HepG2 (cell line): ENCODE data around the gene KCND3. TPM values are rescaled to one million over a fixed set of nuclear protein-coding genes. Genes with fewer than 3 reads are reported as not detected.

ENCODE experiments used
- ATAC-seq: fragments of 200-7000 bp; cut with Tn5 transposase; 3 replicates; pipeline ENCODE4 v1.9.1; 2020; ENCODE audit warnings: mild to moderate bottlenecking, moderate library complexity
- BruUV-seq: library from RNA; stranded (reverse); fragments of 400-500 nt; replicated peaks from 2 replicates; lab custom pipeline; 2021; lab: Mats Ljungman, UMichigan
- CTCF ChIA-PET: fragments of 300-600 bp; formaldehyde crosslinking; extraction: SDS; loops from one replicate; lab custom pipeline; 2021; ENCODE audit warnings: low total read pairs, inconsistent platforms, low intra/inter-chr PET ratio; lab: Yijun Ruan, JAX
- POLR2A ChIA-PET: fragments of 350-600 bp; sonication (Branson Sonifier 250); formaldehyde crosslinking; loops from one replicate; lab custom pipeline; 2020; ENCODE audit warnings: antibody characterized with exemption, inconsistent platforms; lab: Yijun Ruan, JAX
- DNase-seq: peaks from one replicate; pipeline ENCODE4 v3.0.0-alpha.2; 2015; ENCODE audit warnings: low spot score
- FAIRE-seq: peaks from 3 replicates; lab custom pipeline; 2011; peaks lifted over from hg19 to GRCh38; lab: Jason Lieb, UNC
- H2AFZ ChIP-seq: one replicate; pipeline ENCODE4 v1.6.1; 2011; ENCODE audit warnings: low read length, inconsistent platforms
- H3K27ac ChIP-seq: fragments of 300-600 bp; 3 replicates; pipeline ENCODE4 v1.8.0; 2011; ENCODE audit warnings: mixed run types, mild to moderate bottlenecking, mixed read lengths, low read length, inconsistent platforms; ENCODE audit not compliant: insufficient read depth; ENCODE audit errors: extremely low read length
- H3K27me3 ChIP-seq, 2 experiments: fragments of 200-600 bp in 1 of 2; 2 replicates in 1 of 2; 3 replicates in 1 of 2; pipeline versions ENCODE4 v1.6.0 to v1.8.0; 2011; ENCODE audit warnings: low read length in 2 of 2, mild to moderate bottlenecking in 2 of 2, moderate library complexity in 2 of 2, inconsistent platforms in 1 of 2; ENCODE audit not compliant: insufficient read depth in 2 of 2, control insufficient read depth in 1 of 2
- H3K36me3 ChIP-seq, 2 experiments: fragments of 200-600 bp in 1 of 2; replicated peaks in 1 of 2; 2 replicates in 1 of 2; 3 replicates in 1 of 2; pipeline versions ENCODE4 v1.5.1 to v1.8.0; 2011; ENCODE audit warnings: low read length in 2 of 2, inconsistent platforms in 1 of 2; ENCODE audit not compliant: insufficient read depth in 2 of 2, control insufficient read depth in 1 of 2
- H3K4me1 ChIP-seq: 2 replicates; pipeline ENCODE4 v1.5.1; 2012; ENCODE audit warnings: low read length, inconsistent platforms; ENCODE audit not compliant: insufficient read depth
- H3K4me2 ChIP-seq: 2 replicates; pipeline ENCODE4 v1.6.0; 2011; ENCODE audit warnings: low read depth, low read length, inconsistent platforms
- H3K4me3 ChIP-seq, 3 experiments: fragments of 200-600 bp in 1 of 3; sonication (generic), shearing (Covaris generic) in 1 of 3; replicated peaks in 1 of 3; 2 replicates each; pipeline ENCODE4 v1.5.1; 2011 to 2016; ENCODE audit warnings: low read length in 3 of 3, inconsistent platforms in 2 of 3, low read depth in 2 of 3, mild to moderate bottlenecking in 2 of 3, control low read depth in 1 of 3, mixed read lengths in 1 of 3; ENCODE audit not compliant: insufficient read depth in 1 of 3
- H3K79me2 ChIP-seq: one replicate; pipeline ENCODE4 v1.6.1; 2011; ENCODE audit warnings: low read length, inconsistent platforms; ENCODE audit not compliant: insufficient read depth
- H3K9ac ChIP-seq: 2 replicates; pipeline ENCODE4 v1.6.0; 2011; ENCODE audit warnings: mild to moderate bottlenecking, low read depth, low read length, inconsistent platforms; ENCODE audit not compliant: insufficient read depth
- H3K9me3 ChIP-seq: 2 replicates; pipeline ENCODE4 v1.5.1; 2012; ENCODE audit warnings: mild to moderate bottlenecking, low read length
- H4K20me1 ChIP-seq: 2 replicates; pipeline ENCODE4 v1.6.0; 2011; ENCODE audit warnings: inconsistent platforms, mild to moderate bottlenecking, low read length, moderate library complexity; ENCODE audit not compliant: insufficient read depth
- FOXK2 ChIP-seq: fragments of 450-650 bp; IDR thresholded peaks from 2 replicates; pipeline ENCODE4 v1.6.1; 2016
- HOXA9 ChIP-seq: sonication (generic); formaldehyde crosslinking; IDR thresholded peaks from 2 replicates; pipeline ENCODE4 v1.8.1; 2022; ENCODE audit warnings: missing genetic modification reagents, mild to moderate bottlenecking, moderate library complexity, borderline replicate concordance
- MBNL3 ChIP-seq: fragments of 250-450 bp; sonication (Bioruptor Pico); conservative IDR thresholded peaks from 2 replicates; pipeline ENCODE4 v1.8.0; 2022; ENCODE audit warnings: mild to moderate bottlenecking, inconsistent platforms
- PCBP1 ChIP-seq: fragments of 200-400 bp; formaldehyde crosslinking; IDR thresholded peaks from 2 replicates; pipeline ENCODE4 v1.6.1; 2017; ENCODE audit warnings: mild to moderate bottlenecking, low read depth, low read length, borderline replicate concordance
- PLRG1 ChIP-seq: fragments of 450-650 bp; conservative IDR thresholded peaks from 2 replicates; pipeline ENCODE4 v1.6.1; 2016
- SPEN ChIP-seq: sonication (generic); formaldehyde crosslinking; IDR thresholded peaks from 2 replicates; pipeline ENCODE4 v1.5.1; 2020; ENCODE audit warnings: low read depth, mild to moderate bottlenecking, missing genetic modification reagents
- ZFP62 ChIP-seq: sonication (generic); formaldehyde crosslinking; IDR thresholded peaks from 2 replicates; pipeline ENCODE4 v1.4.0; 2020; ENCODE audit warnings: missing genetic modification reagents
- ZNF207 ChIP-seq: fragments of 450-650 bp; IDR thresholded peaks from 2 replicates; pipeline ENCODE4 v1.6.1; 2016; ENCODE audit warnings: antibody characterized with exemption, borderline replicate concordance
- ZNF282 ChIP-seq: fragments of 450-650 bp; IDR thresholded peaks from 2 replicates; pipeline ENCODE4 v1.6.1; 2018; ENCODE audit not compliant: partially characterized antibody
- ZNF333 ChIP-seq: sonication (generic); formaldehyde crosslinking; IDR thresholded peaks from 2 replicates; pipeline ENCODE4 v1.4.0; 2020; ENCODE audit warnings: mild to moderate bottlenecking, missing genetic modification reagents, borderline replicate concordance
- ZNF343 ChIP-seq: sonication (generic); formaldehyde crosslinking; IDR thresholded peaks from 2 replicates; pipeline ENCODE4 v1.4.0; 2020; ENCODE audit warnings: mild to moderate bottlenecking, missing genetic modification reagents
- ZNF496 ChIP-seq: sonication (generic); formaldehyde crosslinking; IDR thresholded peaks from 2 replicates; pipeline ENCODE4 v1.8.1; 2023; ENCODE audit warnings: mild to moderate bottlenecking, moderate library complexity, missing genetic modification reagents; ENCODE audit not compliant: insufficient replicate concordance
- ZNF629 ChIP-seq: sonication (generic); formaldehyde crosslinking; conservative IDR thresholded peaks from 2 replicates; pipeline ENCODE4 v1.5.0; 2020; ENCODE audit warnings: missing genetic modification reagents
- ZNF75D ChIP-seq: sonication (generic); formaldehyde crosslinking; IDR thresholded peaks from 2 replicates; pipeline ENCODE4 v1.8.1; 2023; ENCODE audit warnings: missing genetic modification reagents, mild to moderate bottlenecking, borderline replicate concordance
- WGBS: methylation state at CpG from one replicate; pipeline ENCODE4 v1.1.6; 2017; ENCODE audit warnings: low lambda C conversion rate; 5-methylcytosine and 5-hydroxymethylcytosine counted together
- in situ Hi-C: cut with HindIII; loops from 2 replicates; pipeline ENCODE4 v1.10.0; 2017; ENCODE audit warnings: low pct_unique_long_range_greater_than_20kb; ENCODE audit not compliant: extremely low pct_ligation_motif_present
- intact Hi-C: fragments of 100-400 bp; cut with micrococcal nuclease; formaldehyde crosslinking; loops from one replicate; pipeline ENCODE4 v1.10.0; 2022; ENCODE audit not compliant: unreplicated experiment
- polyA plus RNA-seq, 8 experiments: library from polyadenylated mRNA; depleted of rRNA in 3 of 8; stranded (reverse) in 7 of 8; unstranded in 1 of 8; fragments of >200 nt; fragmentation: Illumina TruSeq in 4 of 8; extraction: Trizol in 4 of 8; gene quantifications; 2 replicates each; pipeline versions ENCODE4 v1.2.1 to v1.2.3, GENCODE V29; 2011 to 2016; ENCODE audit warnings: low read depth in 4 of 8, missing spikeins in 1 of 8, mixed read lengths in 1 of 8; ENCODE audit not compliant: insufficient read depth in 1 of 8
- total RNA-seq, 5 experiments: library from RNA; depleted of rRNA; stranded (reverse); fragments of >200 nt; fragmentation: Illumina TruSeq; extraction: Trizol; gene quantifications; 2 replicates each; pipeline ENCODE4 v1.2.3, GENCODE V29; 2016; ENCODE audit warnings: low read depth in 1 of 5
- TF ChIP-seq, protein P1 (sequence below), 2 experiments: IDR thresholded peaks; 2 replicates each; pipeline ENCODE4 v1.6.1; 2011 to 2012; ENCODE audit warnings: low read length in 2 of 2, borderline replicate concordance in 1 of 2, low read depth in 1 of 2, mild to moderate bottlenecking in 1 of 2, moderate library complexity in 1 of 2
- TF ChIP-seq, protein P2 (sequence below): sonication (generic); formaldehyde crosslinking; IDR thresholded peaks from 2 replicates; pipeline ENCODE4 v1.8.0; 2022; ENCODE audit warnings: low read depth, missing genetic modification reagents

The KCND3 gene
- total and polyA plus RNA-seq, 2 of the 13 experiments (the other 11 are each of a cell fraction or from before 2014, with no cell fraction given), result 0.04 TPM; not detected in 1

- peaks cover 10% of the 10 kb centered on the region; the same call in 1 of the 2 replicates for H3K4me1 ChIP-seq
- H2AFZ ChIP-seq, result no peak overlapping the region
- H3K79me2 ChIP-seq, result no peaks in the 10 kb centered on the region
- FAIRE-seq, result no peak
- no peak overlapping the region for H3K9ac ChIP-seq
- no peaks in the 10 kb centered on the region for H3K9me3 ChIP-seq
- in situ Hi-C loops (no loop called here), intact Hi-C loops (no loop called here)
- 39% methylated on average over 3 of the region's 3 CpGs for WGBS
- ChIA-PET POLR2A (no interaction called here), CTCF (no interaction called here)
- peaks cover 0 to 38% of the 10 kb centered on the region in 2 experiments; a peak in 2 of 5 replicates for H3K27me3 ChIP-seq
- H3K27ac ChIP-seq, result no peak overlapping the region
- DNase-seq, result no peak
- TF ChIP-seq ZNF282 (no peak), HOXA9 (no peak), ZNF207 (no peak), ZNF333 (CRISPR knock-in tag) (no peak), PLRG1 (no peak), ZNF496 (no peak), FOXK2 (no peak), ZNF343 (no peak), SPEN (CRISPR knock-in tag) (no peak), PCBP1 (no peak), ZNF629 (CRISPR knock-in tag) (no peak), ZNF75D (CRISPR knock-in tag) (no peak), MBNL3 (CRISPR knock-in tag) (no peak), ZFP62 (CRISPR knock-in tag) (no peak)
- TF ChIP-seq, protein P1, sequence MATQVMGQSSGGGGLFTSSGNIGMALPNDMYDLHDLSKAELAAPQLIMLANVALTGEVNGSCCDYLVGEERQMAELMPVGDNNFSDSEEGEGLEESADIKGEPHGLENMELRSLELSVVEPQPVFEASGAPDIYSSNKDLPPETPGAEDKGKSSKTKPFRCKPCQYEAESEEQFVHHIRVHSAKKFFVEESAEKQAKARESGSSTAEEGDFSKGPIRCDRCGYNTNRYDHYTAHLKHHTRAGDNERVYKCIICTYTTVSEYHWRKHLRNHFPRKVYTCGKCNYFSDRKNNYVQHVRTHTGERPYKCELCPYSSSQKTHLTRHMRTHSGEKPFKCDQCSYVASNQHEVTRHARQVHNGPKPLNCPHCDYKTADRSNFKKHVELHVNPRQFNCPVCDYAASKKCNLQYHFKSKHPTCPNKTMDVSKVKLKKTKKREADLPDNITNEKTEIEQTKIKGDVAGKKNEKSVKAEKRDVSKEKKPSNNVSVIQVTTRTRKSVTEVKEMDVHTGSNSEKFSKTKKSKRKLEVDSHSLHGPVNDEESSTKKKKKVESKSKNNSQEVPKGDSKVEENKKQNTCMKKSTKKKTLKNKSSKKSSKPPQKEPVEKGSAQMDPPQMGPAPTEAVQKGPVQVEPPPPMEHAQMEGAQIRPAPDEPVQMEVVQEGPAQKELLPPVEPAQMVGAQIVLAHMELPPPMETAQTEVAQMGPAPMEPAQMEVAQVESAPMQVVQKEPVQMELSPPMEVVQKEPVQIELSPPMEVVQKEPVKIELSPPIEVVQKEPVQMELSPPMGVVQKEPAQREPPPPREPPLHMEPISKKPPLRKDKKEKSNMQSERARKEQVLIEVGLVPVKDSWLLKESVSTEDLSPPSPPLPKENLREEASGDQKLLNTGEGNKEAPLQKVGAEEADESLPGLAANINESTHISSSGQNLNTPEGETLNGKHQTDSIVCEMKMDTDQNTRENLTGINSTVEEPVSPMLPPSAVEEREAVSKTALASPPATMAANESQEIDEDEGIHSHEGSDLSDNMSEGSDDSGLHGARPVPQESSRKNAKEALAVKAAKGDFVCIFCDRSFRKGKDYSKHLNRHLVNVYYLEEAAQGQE (IDR thresholded peaks at IDR 0.05; ENCODE audit: borderline replicate concordance in 1 of 2, low read depth in 1 of 2, low read length in 2 of 2), result no peak
- TF ChIP-seq, protein P2, sequence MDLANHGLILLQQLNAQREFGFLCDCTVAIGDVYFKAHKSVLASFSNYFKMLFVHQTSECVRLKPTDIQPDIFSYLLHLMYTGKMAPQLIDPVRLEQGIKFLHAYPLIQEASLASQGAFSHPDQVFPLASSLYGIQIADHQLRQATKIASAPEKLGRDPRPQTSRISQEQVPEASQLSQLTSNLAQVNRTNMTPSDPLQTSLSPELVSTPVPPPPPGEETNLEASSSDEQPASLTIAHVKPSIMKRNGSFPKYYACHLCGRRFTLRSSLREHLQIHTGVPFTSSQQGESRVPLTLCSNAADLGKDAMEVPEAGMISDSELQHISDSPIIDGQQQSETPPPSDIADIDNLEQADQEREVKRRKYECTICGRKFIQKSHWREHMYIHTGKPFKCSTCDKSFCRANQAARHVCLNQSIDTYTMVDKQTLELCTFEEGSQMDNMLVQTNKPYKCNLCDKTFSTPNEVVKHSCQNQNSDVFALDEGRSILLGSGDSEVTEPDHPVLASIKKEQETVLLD (CRISPR knock-in tag), result no peak
- H3K4me3 ChIP-seq, result no peak overlapping the region
- no TSS peak for BruUV-seq
- H3K36me3 ChIP-seq, result no peaks in the 10 kb centered on the region
- ATAC-seq, result no peak
- H4K20me1 ChIP-seq, result no peaks in the 10 kb centered on the region
- no peak overlapping the region for H3K4me2 ChIP-seq
These were observed 112.8 kb downstream of the KCND3 start for GRCh38 chr1:111876631-111877030.
